Gastrocnemius medialis (tissue), 4 donors: ENCODE results near the gene MEP1B. TPM values are rescaled to one million over a fixed set of nuclear protein-coding genes. Genes with fewer than 3 reads are reported as not detected.
"Not testable (repeated sequence)": the region's sequence is repeated elsewhere in the genome, so short reads cannot be mapped to it uniquely, and the experiment has no call there.

Experiments used
- ATAC-seq, 2 donors: fragments of 150-250 bp; one replicate each; pipeline ENCODE4 v1.9.1; 2016
- DNase-seq, 2 donors: peaks; one replicate each; pipeline ENCODE4 v3.0.0-alpha.2; 2019
- H3K27ac ChIP-seq, 4 donors: fragments of 200-600 bp; sonication (generic); 1 replicate in 1 of 4; 2 replicates in 3 of 4; pipeline ENCODE4 v1.5.1; 2016 to 2018; ENCODE audit warnings: mild to moderate bottlenecking in 2 of 4, moderate library complexity in 1 of 4
- H3K27me3 ChIP-seq, 3 donors: fragments of 200-600 bp; sonication (generic) in 2 of 3; 1 replicate in 1 of 3; 2 replicates in 2 of 3; pipeline versions ENCODE4 v1.5.1 to v1.6.0; 2016 to 2019; ENCODE audit warnings: mild to moderate bottlenecking in 1 of 3, moderate library complexity in 1 of 3
- H3K36me3 ChIP-seq, 2 donors: fragments of 200-600 bp; sonication (generic) in 1 of 2; one replicate each; pipeline ENCODE4 v1.5.1; 2017 to 2018
- H3K4me1 ChIP-seq, 2 donors: fragments of 200-600 bp; sonication (generic) in 1 of 2; one replicate each; pipeline ENCODE4 v1.5.1; 2016 to 2017; ENCODE audit warnings: mild to moderate bottlenecking in 2 of 2
- H3K4me3 ChIP-seq, 4 donors: fragments of 200-600 bp; sonication (generic) in 3 of 4; 1 replicate in 1 of 4; 2 replicates in 3 of 4; pipeline ENCODE4 v1.5.1; 2016 to 2019; ENCODE audit warnings: mild to moderate bottlenecking in 2 of 4
- H3K9me3 ChIP-seq, 3 donors: fragments of 200-600 bp; sonication (generic) in 2 of 3; 1 replicate in 1 of 3; 2 replicates in 2 of 3; pipeline ENCODE4 v1.5.1; 2016 to 2019
- POLR2A ChIP-seq, 2 donors: fragments of 450-650 bp; IDR thresholded peaks; one replicate each; pipeline ENCODE4 v1.6.1; 2017; ENCODE audit warnings: antibody characterized with exemption in 2 of 2, mild to moderate bottlenecking in 2 of 2, moderate library complexity in 2 of 2
- in situ Hi-C, 4 donors: fragments of 200-750 bp; cut with MboI; loops; one replicate each; pipeline versions ENCODE4 v1.15.0 to v1.8.0; 2017; ENCODE audit warnings: low sequenced_read_pairs in 4 of 4
- intact Hi-C: fragments of 100-400 bp; cut with DNase I; formaldehyde crosslinking; loops from one replicate; pipeline ENCODE4 v1.15.1; 2023; ENCODE audit warnings: low total_unique reads
- total RNA-seq, 4 donors: library from RNA; depleted of rRNA; stranded (reverse); fragments of >200 nt; gene quantifications; one replicate each; pipeline versions ENCODE4 v1.1.0 to v1.2.3, GENCODE V29; 2016
- TF ChIP-seq, protein P1 (sequence below), 5 experiments: fragments of 450-650 bp in 3 of 5; fragments of 200-600 bp in 2 of 5; sonication (generic) in 2 of 5; IDR thresholded peaks in 4 of 5; conservative IDR thresholded peaks in 1 of 5; 1 replicate in 4 of 5; 2 replicates in 1 of 5; pipeline ENCODE4 v1.5.1; 2016 to 2019; ENCODE audit warnings: antibody characterized with exemption in 5 of 5, mild to moderate bottlenecking in 3 of 5, moderate library complexity in 3 of 5

MEP1B gene
- total RNA-seq, 4 donors from 2014 or later, result 0.49 TPM; not detected in 3

DNA sequence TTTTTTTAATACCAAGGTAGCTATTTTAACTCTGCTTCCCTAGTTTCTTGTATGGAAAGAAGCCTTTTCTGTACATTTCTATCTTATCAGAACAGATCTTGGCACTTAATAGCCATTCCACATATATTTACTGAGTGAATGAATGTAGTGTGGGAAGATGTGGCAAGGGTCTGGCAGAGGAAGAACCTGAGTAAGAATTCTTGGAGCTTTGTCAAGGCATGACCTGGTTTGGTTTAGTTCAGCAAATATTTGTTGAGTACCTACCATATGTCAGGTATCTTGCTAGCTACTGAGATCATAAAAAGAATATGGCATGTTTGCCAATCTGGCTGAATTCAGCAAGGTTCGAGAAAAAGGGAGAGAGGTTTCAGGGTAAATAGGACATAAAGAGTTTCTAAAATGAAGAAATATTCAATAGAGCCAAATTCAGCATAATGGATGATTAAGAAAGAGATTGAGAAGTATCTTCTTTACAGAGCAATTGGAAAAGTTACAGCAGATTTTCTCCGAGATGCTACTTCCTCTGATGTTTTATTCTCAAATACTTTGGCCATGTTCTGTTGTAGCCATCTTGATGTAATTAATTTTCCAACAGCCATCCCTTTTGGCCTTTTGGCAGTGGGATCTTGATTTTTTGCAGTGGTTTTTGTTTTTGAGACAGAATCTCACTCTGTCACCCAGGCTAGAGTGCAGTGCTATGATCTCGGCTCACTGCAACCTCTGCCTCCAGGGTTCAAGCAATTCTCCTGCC lies 21.7 kb upstream of the MEP1B start:
- Histone ChIP-seq H3K36me3 (no peaks in the 10 kb centered on the region), H3K9me3 (no peaks in the 10 kb centered on the region), H3K4me1 (no peaks in the 10 kb centered on the region), H3K4me3 (no peak overlapping the region), H3K27ac (no peak overlapping the region), H3K27me3 (no peaks in the 10 kb centered on the region)
- intact Hi-C loops, result no loop called here
- DNase-seq (no peak), ATAC-seq (no peak)
- in situ Hi-C loops, result loop anchor here in 1 of 4 donors (10.0 kb wide), 1 partner anchor 307 kb away; the partner anchor contains the start of gene GAREM1
- TF ChIP-seq, protein P1, sequence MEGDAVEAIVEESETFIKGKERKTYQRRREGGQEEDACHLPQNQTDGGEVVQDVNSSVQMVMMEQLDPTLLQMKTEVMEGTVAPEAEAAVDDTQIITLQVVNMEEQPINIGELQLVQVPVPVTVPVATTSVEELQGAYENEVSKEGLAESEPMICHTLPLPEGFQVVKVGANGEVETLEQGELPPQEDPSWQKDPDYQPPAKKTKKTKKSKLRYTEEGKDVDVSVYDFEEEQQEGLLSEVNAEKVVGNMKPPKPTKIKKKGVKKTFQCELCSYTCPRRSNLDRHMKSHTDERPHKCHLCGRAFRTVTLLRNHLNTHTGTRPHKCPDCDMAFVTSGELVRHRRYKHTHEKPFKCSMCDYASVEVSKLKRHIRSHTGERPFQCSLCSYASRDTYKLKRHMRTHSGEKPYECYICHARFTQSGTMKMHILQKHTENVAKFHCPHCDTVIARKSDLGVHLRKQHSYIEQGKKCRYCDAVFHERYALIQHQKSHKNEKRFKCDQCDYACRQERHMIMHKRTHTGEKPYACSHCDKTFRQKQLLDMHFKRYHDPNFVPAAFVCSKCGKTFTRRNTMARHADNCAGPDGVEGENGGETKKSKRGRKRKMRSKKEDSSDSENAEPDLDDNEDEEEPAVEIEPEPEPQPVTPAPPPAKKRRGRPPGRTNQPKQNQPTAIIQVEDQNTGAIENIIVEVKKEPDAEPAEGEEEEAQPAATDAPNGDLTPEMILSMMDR (IDR thresholded peaks at IDR 0.05 in 4 of 5, conservative IDR thresholded peaks at IDR 0.05 in 1 of 5), result no peak
- no peak for TF ChIP-seq POLR2A (IDR thresholded peaks at IDR 0.05)

DNA sequence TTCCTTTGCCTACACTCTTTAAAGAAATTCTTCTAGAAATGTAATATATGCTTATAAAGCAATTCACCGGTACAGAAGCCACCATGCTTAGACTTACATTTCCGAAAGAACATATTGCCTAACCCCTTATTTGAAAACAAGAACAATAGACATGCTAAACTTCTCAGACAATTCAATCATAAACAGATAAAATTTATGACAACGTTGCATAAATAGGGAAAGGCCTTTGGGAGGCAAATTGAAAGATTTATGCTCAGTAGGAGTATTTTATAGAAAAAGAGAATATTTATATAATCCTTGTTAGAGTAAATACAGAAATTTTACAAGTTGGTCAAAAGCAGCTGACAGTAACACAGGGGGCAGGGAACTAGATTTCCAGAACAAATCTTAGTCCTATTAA lies 16.2 kb upstream of the MEP1B start:
- Histone ChIP-seq H3K27ac (no peak overlapping the region), H3K27me3 (no peaks in the 10 kb centered on the region), H3K36me3 (no peaks in the 10 kb centered on the region), H3K4me1 (no peaks in the 10 kb centered on the region), H3K9me3 (no peaks in the 10 kb centered on the region), H3K4me3 (no peak overlapping the region)
- intact Hi-C loops (no loop called here), in situ Hi-C loops (no loop called here)
- TF ChIP-seq, protein P1 (IDR thresholded peaks at IDR 0.05 in 4 of 5, conservative IDR thresholded peaks at IDR 0.05 in 1 of 5), result no peak
- TF ChIP-seq POLR2A (IDR thresholded peaks at IDR 0.05), result no peak
- no peak for DNase-seq
- ATAC-seq, result no peak

DNA sequence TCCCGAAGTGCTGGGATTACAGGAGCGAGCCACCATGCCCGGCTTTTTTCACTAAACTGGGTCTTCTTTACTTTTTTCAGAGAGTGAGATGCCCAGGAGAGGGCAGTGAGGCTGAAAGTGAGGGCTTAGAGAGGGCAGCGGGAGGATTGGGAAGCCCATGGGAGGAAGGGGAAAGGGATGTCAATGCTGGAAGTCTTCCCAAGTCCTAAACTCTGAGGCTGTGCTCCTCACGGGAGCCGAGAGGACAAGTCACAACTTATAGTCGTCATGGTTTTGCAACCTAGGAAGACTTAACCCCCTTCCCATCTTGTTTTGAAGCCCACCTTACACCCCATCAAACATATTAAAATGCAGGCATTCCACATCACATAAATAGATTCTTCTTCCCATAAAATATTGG lies 15.1 kb upstream of the MEP1B start:
- Histone ChIP-seq H3K27me3 (no peaks in the 10 kb centered on the region), H3K36me3 (no peaks in the 10 kb centered on the region), H3K9me3 (no peaks in the 10 kb centered on the region), H3K4me3 (no peak overlapping the region), H3K27ac (no peak overlapping the region), H3K4me1 (no peaks in the 10 kb centered on the region)
- intact Hi-C loops (no loop called here), in situ Hi-C loops (no loop called here)
- no peak for ATAC-seq
- TF ChIP-seq POLR2A (IDR thresholded peaks at IDR 0.05), result no peak
- TF ChIP-seq, protein P1 (IDR thresholded peaks at IDR 0.05 in 4 of 5, conservative IDR thresholded peaks at IDR 0.05 in 1 of 5), result no peak
- DNase-seq, result no peak

DNA sequence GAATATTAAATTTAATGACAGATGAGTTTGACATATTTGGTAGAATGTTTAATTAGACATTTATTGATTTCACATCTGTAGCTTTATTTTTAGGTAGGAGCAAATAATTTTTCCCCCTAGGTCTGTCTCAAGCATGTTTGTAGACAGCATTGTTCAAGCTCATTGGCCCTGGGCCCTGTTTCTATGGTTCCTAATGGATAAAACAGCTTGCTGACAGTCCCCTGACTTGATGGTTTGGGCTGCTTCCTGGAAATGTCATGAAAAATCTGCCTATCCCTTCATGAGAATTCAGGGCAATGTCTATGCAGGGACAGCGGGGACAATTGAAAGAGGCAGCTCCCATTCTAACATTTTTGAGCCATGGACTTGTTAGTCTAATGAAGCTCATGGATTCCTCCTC lies 14.6 kb upstream of the MEP1B start:
- H3K9me3 ChIP-seq, result no peaks in the 10 kb centered on the region
- no peak for DNase-seq
- H3K27ac ChIP-seq, result no peak overlapping the region
- no peaks in the 10 kb centered on the region for H3K36me3 ChIP-seq
- in situ Hi-C loops, result no loop called here
- H3K4me3 ChIP-seq, result no peak overlapping the region
- intact Hi-C loops, result no loop called here
- H3K4me1 ChIP-seq, result no peaks in the 10 kb centered on the region
- TF ChIP-seq, protein P1 (IDR thresholded peaks at IDR 0.05 in 4 of 5, conservative IDR thresholded peaks at IDR 0.05 in 1 of 5), result no peak
- TF ChIP-seq POLR2A (IDR thresholded peaks at IDR 0.05), result no peak
- ATAC-seq, result peak in 1 of 2 donors; percentile 16
- no peaks in the 10 kb centered on the region for H3K27me3 ChIP-seq

DNA sequence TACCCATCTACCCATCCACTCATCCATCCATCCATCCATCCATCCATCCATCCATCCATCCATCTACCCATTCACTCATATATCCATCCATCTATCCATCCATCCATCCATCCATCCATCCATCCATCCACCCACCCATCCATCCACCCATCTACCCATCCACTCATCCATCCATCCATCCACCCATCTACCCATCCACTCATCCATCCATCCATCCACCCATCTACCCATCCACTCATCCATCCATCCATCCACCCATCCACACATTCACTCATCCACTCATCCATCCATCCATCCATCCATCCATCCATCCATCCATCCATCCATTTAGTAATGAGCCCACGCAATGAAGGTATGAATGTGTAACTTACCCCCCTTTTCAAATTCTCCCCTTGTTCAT lies 13.1 kb upstream of the MEP1B start:
- H3K4me3 ChIP-seq, intact Hi-C loops, DNase-seq, ATAC-seq, H3K27ac ChIP-seq, H3K27me3 ChIP-seq, in situ Hi-C loops, H3K36me3 ChIP-seq, H3K4me1 ChIP-seq, H3K9me3 ChIP-seq: not testable (repeated sequence)
